GM10266 (cell line): ENCODE data around the gene USP6NL.

Source experiments
- DNase-seq: peaks from one replicate; pipeline ENCODE4 v3.0.0; 2012; ENCODE audit errors: extremely low spot score
- CTCF ChIP-seq: IDR thresholded peaks from 2 replicates; pipeline ENCODE4 v1.5.1; 2012; ENCODE audit warnings: mild to moderate bottlenecking, low read depth; ENCODE audit not compliant: control insufficient read depth, insufficient read depth; ENCODE audit errors: missing control alignments

USP6NL gene

GRCh38 chr10:11482306-11482705, 129.1 kb downstream of the USP6NL start:
- TF ChIP-seq CTCF = no peak
- no peak for DNase-seq

GRCh38 chr10:11480687-11481086, 130.8 kb downstream of the USP6NL start:
- no peak for DNase-seq
- TF ChIP-seq CTCF = no peak

- DNase-seq = no peak
- TF ChIP-seq CTCF = no peak
Observed at GRCh38 chr10:11479300-11479699, 132.2 kb downstream of the USP6NL start.

GRCh38 chr10:11478807-11479206, 132.6 kb downstream of the USP6NL start:
- DNase-seq = no peak
- no peak for TF ChIP-seq CTCF

GRCh38 chr10:11475831-11476434, 135.5 kb downstream of the USP6NL start:
- no peak for DNase-seq
- no peak for TF ChIP-seq CTCF

- no peak for TF ChIP-seq CTCF
- no peak for DNase-seq
Observed at GRCh38 chr10:11473128-11473760, 138.2 kb downstream of the USP6NL start.

- DNase-seq = peak; percentile 75
- peak; percentile 90 for TF ChIP-seq CTCF
Observed at GRCh38 chr10:11472158-11472753, 139.2 kb downstream of the USP6NL start.
